Lung (tissue), 12 donors: ENCODE results near the gene ACAT2. TPM values are rescaled to one million over a fixed set of nuclear protein-coding genes. Genes with fewer than 3 reads are reported as not detected.

Experiments
- ATAC-seq: fragments of 200-7000 bp; cut with Tn5 transposase; one replicate; pipeline ENCODE4 v1.9.1; 2020; ENCODE audit warnings: moderate number of reproducible peaks; ENCODE audit not compliant: insufficient read depth, low FRiP score
- DNase-seq, 3 donors: peaks; one replicate each; pipeline ENCODE4 v3.0.0-alpha.2; 2013 to 2017
- H3K27ac ChIP-seq, 2 donors: one replicate each; pipeline ENCODE4 v1.5.1; 2013; ENCODE audit warnings: mild to moderate bottlenecking in 2 of 2, moderate library complexity in 2 of 2, control low read depth in 1 of 2, inconsistent platforms in 1 of 2, low read depth in 1 of 2, low read length in 1 of 2
- H3K27me3 ChIP-seq, 3 donors: one replicate each; pipeline ENCODE4 v1.5.1; 2013; ENCODE audit warnings: low read length in 2 of 3; ENCODE audit not compliant: control insufficient read depth in 3 of 3, insufficient read depth in 3 of 3
- H3K36me3 ChIP-seq, 4 donors: one replicate each; pipeline ENCODE4 v1.5.1; 2013; ENCODE audit warnings: low read length in 4 of 4, mild to moderate bottlenecking in 1 of 4, moderate library complexity in 1 of 4; ENCODE audit not compliant: control insufficient read depth in 4 of 4, insufficient read depth in 4 of 4
- H3K4me1 ChIP-seq, 5 donors: one replicate each; pipeline ENCODE4 v1.5.1; 2013; ENCODE audit warnings: low read length in 5 of 5, mild to moderate bottlenecking in 2 of 5, moderate library complexity in 1 of 5; ENCODE audit not compliant: control insufficient read depth in 5 of 5, insufficient read depth in 5 of 5
- H3K4me3 ChIP-seq: one replicate; pipeline ENCODE4 v1.5.1; 2013; ENCODE audit warnings: mild to moderate bottlenecking, control low read depth, moderate library complexity
- H3K9ac ChIP-seq, 2 donors: one replicate each; pipeline ENCODE4 v1.5.1; 2013; ENCODE audit warnings: low read length in 2 of 2, control low read depth in 1 of 2; ENCODE audit not compliant: insufficient read depth in 1 of 2
- H3K9me3 ChIP-seq, 4 donors: one replicate each; pipeline ENCODE4 v1.5.1; 2013; ENCODE audit warnings: low read length in 3 of 4, mild to moderate bottlenecking in 1 of 4, moderate library complexity in 1 of 4; ENCODE audit not compliant: control insufficient read depth in 4 of 4, insufficient read depth in 3 of 4
- WGBS, 2 donors: extraction: QIAGEN DNeasy Blood & Tissue Kit; methylation state at CpG; one replicate each; pipeline ENCODE4 v1.1.7; 2013; 5-methylcytosine and 5-hydroxymethylcytosine counted together
- polyA plus RNA-seq, 2 donors: library from polyadenylated mRNA; stranded (reverse); fragments of 200-250 nt; gene quantifications; one replicate each; pipeline ENCODE4 v1.2.1, GENCODE V29; 2013
- total RNA-seq, 2 donors: library from RNA; depleted of rRNA in 1 of 2; stranded (reverse); fragments of >200 nt in 1 of 2; gene quantifications; one replicate each; pipeline ENCODE4 v1.2.1, GENCODE V29; 2014 to 2021
- TF ChIP-seq, protein P1 (sequence below): IDR thresholded peaks from 2 replicates; pipeline ENCODE4 v1.5.1; 2012; ENCODE audit warnings: mild to moderate bottlenecking; ENCODE audit errors: control extremely low read depth, extremely low read depth
- donor health status: control.
- donor health status: control.
- donor health status: Bipolar disorder and iron deficiency.
- donor health status: healthy.
- donor health status: DM: yes; HTN: yes; CAD: no.

ACAT2 gene
- total and polyA plus RNA-seq, 4 donors: 20.8 to 84.4 (median 67.6) TPM

DNA sequence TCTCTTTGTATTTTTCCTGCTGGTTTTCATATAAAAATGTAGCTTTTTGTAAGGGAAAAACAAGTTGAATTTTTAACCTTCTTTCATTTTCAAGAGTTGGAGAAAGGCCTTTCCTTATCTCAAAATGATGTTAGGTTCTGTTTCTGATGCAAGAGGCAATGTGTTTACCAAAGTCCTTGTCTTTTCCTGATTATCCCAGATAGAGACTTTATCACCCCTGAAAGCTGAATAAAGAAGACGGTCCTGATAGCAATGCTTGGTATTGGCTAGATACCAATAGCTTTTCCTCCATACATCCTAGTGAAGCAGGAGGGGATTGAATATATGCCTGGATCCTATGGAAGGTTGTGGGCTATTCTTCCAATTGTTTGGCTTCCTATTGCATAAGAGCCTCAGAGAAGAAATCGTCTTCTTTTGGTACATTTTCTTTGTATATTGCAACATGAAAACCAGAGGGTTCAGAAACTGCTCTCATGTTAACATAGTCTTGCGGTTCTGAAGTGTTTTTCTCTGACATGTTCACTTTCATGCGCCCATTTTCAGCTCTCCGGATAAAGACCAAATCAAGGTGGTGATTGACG, 43.7 kb downstream of the ACAT2 start:
- Histone ChIP-seq H3K9ac (no peak overlapping the region), H3K9me3 (no peaks in the 10 kb centered on the region), H3K27ac (no peak overlapping the region), H3K4me1 (peaks cover 0 to 7% (median 0%) of the 10 kb centered on the region in 5 donors), H3K4me3 (no peak overlapping the region), H3K36me3 (no peaks in the 10 kb centered on the region), H3K27me3 (no peaks in the 10 kb centered on the region)
- 60 to 77% methylated on average over 6 of the region's 6 CpGs for WGBS, 2 donors
- TF ChIP-seq, protein P1, sequence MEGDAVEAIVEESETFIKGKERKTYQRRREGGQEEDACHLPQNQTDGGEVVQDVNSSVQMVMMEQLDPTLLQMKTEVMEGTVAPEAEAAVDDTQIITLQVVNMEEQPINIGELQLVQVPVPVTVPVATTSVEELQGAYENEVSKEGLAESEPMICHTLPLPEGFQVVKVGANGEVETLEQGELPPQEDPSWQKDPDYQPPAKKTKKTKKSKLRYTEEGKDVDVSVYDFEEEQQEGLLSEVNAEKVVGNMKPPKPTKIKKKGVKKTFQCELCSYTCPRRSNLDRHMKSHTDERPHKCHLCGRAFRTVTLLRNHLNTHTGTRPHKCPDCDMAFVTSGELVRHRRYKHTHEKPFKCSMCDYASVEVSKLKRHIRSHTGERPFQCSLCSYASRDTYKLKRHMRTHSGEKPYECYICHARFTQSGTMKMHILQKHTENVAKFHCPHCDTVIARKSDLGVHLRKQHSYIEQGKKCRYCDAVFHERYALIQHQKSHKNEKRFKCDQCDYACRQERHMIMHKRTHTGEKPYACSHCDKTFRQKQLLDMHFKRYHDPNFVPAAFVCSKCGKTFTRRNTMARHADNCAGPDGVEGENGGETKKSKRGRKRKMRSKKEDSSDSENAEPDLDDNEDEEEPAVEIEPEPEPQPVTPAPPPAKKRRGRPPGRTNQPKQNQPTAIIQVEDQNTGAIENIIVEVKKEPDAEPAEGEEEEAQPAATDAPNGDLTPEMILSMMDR: no peak
- ATAC-seq (no peak), DNase-seq (no peak)

DNA sequence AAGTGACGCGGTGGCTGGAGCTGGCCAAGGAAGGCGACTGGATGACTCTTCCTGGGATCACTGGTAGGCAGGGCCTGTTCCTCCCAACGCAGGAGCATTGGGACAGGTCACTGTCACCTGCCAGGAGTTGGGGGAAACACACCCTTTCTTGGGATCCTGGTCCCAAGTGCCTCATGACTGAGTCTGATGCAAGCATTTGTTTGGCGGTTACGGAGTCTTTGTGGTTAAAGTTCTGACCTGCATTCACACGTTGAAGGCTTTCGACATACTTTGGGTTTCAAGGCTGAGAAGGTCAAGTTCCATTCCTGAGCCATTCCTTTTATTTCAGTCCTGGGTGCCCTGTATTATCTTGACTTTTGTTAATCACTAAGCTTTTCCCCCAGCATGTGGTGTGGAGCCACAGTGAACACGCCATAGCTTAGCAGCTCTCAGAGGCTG, 44.2 kb downstream of the ACAT2 start:
- Histone ChIP-seq H3K4me1 (peaks cover 0 to 7% (median 0%) of the 10 kb centered on the region in 5 donors), H3K9me3 (no peaks in the 10 kb centered on the region), H3K36me3 (no peaks in the 10 kb centered on the region), H3K27me3 (no peaks in the 10 kb centered on the region), H3K9ac (no peak overlapping the region), H3K4me3 (no peak overlapping the region), H3K27ac (no peak overlapping the region)
- WGBS, 2 donors: 66 to 79% methylated on average over 9 of the region's 9 CpGs
- DNase-seq (no peak), ATAC-seq (no peak)
- TF ChIP-seq, protein P1: no peak

DNA sequence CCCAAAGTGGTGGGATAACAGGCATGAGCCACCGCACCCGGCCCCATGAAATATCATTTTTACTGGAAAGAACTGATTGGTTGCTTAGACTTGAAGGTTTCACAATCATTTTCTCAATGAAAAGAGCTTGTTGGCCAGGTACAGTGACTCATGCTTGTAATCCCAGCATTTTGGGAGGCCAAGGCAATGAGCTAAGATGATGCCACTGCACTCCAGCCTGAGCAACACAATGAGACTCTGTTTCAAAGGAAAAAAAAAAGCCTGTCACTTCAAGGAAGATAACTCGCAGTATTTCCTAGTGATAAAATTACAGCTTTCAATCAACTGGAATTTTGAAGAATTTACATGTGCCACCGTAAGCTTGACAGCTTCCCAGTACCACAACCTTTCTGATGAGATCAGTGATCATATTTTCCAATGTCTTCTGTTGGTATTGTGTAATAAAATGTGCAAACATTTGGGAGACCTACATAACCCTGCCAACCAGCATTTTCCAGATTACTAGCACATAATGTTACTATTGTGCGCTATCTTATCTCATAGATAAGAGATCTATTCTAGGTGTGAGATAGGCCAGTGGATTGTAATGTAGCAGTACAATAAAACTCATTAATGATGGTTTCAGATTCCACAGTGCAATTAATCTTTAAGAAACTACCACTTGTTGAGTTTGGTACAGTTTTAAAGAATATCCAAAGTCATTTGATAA, 45.5 kb downstream of the ACAT2 start:
- Histone ChIP-seq H3K27me3 (no peaks in the 10 kb centered on the region), H3K4me1 (peaks cover 0 to 4% (median 0%) of the 10 kb centered on the region in 5 donors), H3K36me3 (no peaks in the 10 kb centered on the region), H3K4me3 (no peak overlapping the region), H3K27ac (no peak overlapping the region), H3K9me3 (no peaks in the 10 kb centered on the region), H3K9ac (no peak overlapping the region)
- TF ChIP-seq, protein P1: no peak
- 93 to 95% methylated on average over 5 of the region's 5 CpGs for WGBS, 2 donors
- no peak for ATAC-seq
- no peak for DNase-seq
